Measurements from ENCODE around the gene VAC14.
"Not testable (repeated sequence)": the region's sequence is repeated elsewhere in the genome, so short reads cannot be mapped to it uniquely, and the experiment has no call there.

The VAC14 gene

GRCh38 chr16:70747703-70748631 lies 53.0 kb downstream of the VAC14 start:
- DNase-seq (ENCODE audit: low spot score) = no peak
- in situ Hi-C loops (cut with MboI; ENCODE audit: low pct_unique_long_range_greater_than_20kb, low sequenced_read_pairs, unreplicated experiment) = no loop called here

GRCh38 chr16:70746708-70747424 lies 54.1 kb downstream of the VAC14 start:
- in situ Hi-C loops (cut with MboI; ENCODE audit: low pct_unique_long_range_greater_than_20kb, low sequenced_read_pairs, unreplicated experiment) = no loop called here
- TF ChIP-seq CTCF (IDR thresholded peaks at IDR 0.05; ENCODE audit: extremely low read depth, insufficient read depth, missing control alignments) = no peak
- DNase-seq (ENCODE audit: low spot score) = no peak

More at GRCh38 chr16:70747703-70748631, 53.0 kb downstream of the VAC14 start:
- TF ChIP-seq CTCF (IDR thresholded peaks at IDR 0.05; ENCODE audit: extremely low read depth, insufficient read depth, missing control alignments) = no peak

- no peak for TF ChIP-seq CTCF (IDR thresholded peaks at IDR 0.05; ENCODE audit: extremely low read depth, insufficient read depth, missing control alignments)
- no peak for DNase-seq (ENCODE audit: low spot score)
- in situ Hi-C loops (cut with MboI; ENCODE audit: low pct_unique_long_range_greater_than_20kb, low sequenced_read_pairs, unreplicated experiment) = no loop called here
Measured at GRCh38 chr16:70746040-70746707, 54.8 kb downstream of the VAC14 start.

- in situ Hi-C loops (cut with MboI; ENCODE audit: low pct_unique_long_range_greater_than_20kb, low sequenced_read_pairs, unreplicated experiment) = no loop called here
- no peak for DNase-seq (ENCODE audit: low spot score)
- TF ChIP-seq CTCF (IDR thresholded peaks at IDR 0.05; ENCODE audit: extremely low read depth, insufficient read depth, missing control alignments) = no peak
Measured at GRCh38 chr16:70745536-70746025, 55.4 kb downstream of the VAC14 start.

GRCh38 chr16:70744366-70744765 lies 56.6 kb downstream of the VAC14 start:
- no peak for TF ChIP-seq CTCF (IDR thresholded peaks at IDR 0.05; ENCODE audit: extremely low read depth, insufficient read depth, missing control alignments)
- DNase-seq (ENCODE audit: low spot score) = no peak
- in situ Hi-C loops (cut with MboI; ENCODE audit: low pct_unique_long_range_greater_than_20kb, low sequenced_read_pairs, unreplicated experiment) = no loop called here

GRCh38 chr16:70743791-70744190 lies 57.2 kb downstream of the VAC14 start:
- TF ChIP-seq CTCF (IDR thresholded peaks at IDR 0.05; ENCODE audit: extremely low read depth, insufficient read depth, missing control alignments) = no peak
- no peak for DNase-seq (ENCODE audit: low spot score)
- in situ Hi-C loops (cut with MboI; ENCODE audit: low pct_unique_long_range_greater_than_20kb, low sequenced_read_pairs, unreplicated experiment) = no loop called here

- in situ Hi-C loops (cut with MboI; ENCODE audit: low pct_unique_long_range_greater_than_20kb, low sequenced_read_pairs, unreplicated experiment); DNase-seq (ENCODE audit: low spot score): not testable (repeated sequence)
Measured at GRCh38 chr16:70742967-70743366, 58.0 kb downstream of the VAC14 start.
